NCI-H69 (cell line): Measurements from ENCODE around the gene DAZAP1.

Experiments
- DNase-seq: peaks from one replicate; lab custom pipeline; 2025; lab: John Stamatoyannopoulos, UW

Gene DAZAP1

GRCh38 chr19:1407528-1408299 is at the start of gene DAZAP1:
Gene DAZAP1 (plus strand): TSS chr19:1407586. CDS start chr19:1407774, 188 bp downstream.
- peak; percentile 79 for DNase-seq

GRCh38 chr19:1360126-1360817 is 47.1 kb upstream of the DAZAP1 start:
- DNase-seq: no peak

GRCh38 chr19:1360818-1361461 is 46.4 kb upstream of the DAZAP1 start:
- peak; percentile 57 for DNase-seq

DNA sequence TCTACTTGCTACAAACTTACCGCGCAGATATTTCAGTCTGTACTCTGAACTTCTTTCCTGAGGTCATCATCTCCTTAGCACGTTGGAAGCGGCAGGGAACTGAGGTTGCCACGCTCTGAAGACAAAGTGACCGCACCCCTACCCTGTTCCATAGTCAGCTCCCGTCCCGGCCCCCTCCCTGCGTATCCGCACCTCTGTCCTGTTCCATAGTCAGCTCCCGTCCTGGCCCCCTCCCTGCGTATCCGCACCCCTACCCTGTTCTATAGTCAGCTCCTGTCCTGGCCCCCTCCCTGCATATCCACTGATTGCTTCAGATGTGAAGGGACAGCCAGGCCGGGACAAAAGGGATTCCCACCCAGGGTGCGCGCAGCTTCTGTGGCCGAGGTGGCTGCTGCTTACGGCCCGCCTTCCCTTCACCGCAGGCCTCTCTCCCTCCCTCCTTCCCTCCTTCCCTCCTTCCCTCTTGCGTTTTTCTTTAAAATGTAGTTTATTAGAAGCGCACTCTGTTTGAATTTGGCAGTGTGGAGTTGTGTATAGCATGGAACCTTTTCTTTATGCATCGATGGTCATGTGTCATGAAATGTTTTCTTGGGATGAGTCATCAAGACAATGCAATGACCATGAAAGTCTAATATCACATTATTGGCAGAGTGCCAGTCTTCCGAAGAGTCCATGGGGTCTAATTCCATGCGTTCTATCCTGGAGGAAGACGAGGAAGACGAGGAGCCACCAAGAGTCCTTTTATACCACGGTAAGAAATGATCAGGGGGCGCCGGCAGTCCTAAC is 45.6 kb upstream of the DAZAP1 start:
- peak; percentile 18 for DNase-seq

- DNase-seq: no peak
Measured at GRCh38 chr19:1362387-1363257, 44.8 kb upstream of the DAZAP1 start.

DNA sequence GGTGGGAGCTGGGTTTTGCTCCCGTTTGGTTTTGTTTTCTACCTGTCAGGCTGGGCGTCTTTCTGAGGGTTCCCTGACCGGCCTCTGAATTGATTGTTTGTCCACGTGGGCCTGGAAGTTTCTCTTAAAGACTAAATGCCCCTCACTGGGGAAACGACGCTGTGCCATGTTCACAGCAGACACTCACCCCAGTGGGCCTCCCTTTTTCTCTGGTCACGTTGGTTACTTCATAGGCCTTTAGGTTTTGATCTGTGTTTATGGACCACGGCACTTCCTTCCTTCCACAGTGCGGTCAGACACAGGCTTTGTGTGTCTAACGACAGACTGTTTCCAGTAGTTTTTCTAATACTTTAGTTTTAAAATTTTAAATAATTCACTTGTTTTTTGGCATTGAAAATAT is 43.8 kb upstream of the DAZAP1 start:
- no peak for DNase-seq

DNA sequence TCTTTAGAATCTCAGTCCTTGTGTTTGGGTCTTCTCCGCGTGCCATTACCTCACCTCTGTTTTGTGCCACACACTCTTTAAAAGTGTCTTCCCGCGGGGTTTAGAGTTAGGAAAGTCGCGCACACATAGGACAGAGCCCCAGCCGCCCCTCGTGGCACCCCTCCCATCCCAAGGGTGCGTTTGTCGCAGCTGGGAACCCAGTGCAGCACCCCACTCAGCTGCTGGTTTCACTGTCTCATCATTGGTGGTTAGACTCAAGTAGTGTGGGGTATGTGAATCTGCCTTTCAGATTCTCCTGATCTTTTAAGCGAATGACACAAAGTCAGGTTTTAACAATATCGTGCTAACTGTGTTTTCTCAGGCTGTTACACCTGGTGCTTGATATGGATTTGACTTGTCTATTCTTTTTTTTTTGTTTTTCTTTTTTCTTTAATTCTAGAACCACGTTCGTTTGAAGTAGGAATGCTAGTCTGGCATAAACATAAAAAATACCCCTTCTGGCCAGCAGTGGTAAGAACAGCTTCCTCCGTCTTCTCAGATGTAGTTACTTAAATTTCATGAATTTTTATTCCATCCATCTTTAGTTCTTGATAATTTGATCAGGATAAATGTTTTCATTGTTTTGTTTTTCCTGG is 43.2 kb upstream of the DAZAP1 start:
- DNase-seq: no peak

GRCh38 chr19:1365319-1366269 is 41.8 kb upstream of the DAZAP1 start:
- DNase-seq: no peak

GRCh38 chr19:1366296-1366695 is 41.1 kb upstream of the DAZAP1 start:
- no peak for DNase-seq

DNA sequence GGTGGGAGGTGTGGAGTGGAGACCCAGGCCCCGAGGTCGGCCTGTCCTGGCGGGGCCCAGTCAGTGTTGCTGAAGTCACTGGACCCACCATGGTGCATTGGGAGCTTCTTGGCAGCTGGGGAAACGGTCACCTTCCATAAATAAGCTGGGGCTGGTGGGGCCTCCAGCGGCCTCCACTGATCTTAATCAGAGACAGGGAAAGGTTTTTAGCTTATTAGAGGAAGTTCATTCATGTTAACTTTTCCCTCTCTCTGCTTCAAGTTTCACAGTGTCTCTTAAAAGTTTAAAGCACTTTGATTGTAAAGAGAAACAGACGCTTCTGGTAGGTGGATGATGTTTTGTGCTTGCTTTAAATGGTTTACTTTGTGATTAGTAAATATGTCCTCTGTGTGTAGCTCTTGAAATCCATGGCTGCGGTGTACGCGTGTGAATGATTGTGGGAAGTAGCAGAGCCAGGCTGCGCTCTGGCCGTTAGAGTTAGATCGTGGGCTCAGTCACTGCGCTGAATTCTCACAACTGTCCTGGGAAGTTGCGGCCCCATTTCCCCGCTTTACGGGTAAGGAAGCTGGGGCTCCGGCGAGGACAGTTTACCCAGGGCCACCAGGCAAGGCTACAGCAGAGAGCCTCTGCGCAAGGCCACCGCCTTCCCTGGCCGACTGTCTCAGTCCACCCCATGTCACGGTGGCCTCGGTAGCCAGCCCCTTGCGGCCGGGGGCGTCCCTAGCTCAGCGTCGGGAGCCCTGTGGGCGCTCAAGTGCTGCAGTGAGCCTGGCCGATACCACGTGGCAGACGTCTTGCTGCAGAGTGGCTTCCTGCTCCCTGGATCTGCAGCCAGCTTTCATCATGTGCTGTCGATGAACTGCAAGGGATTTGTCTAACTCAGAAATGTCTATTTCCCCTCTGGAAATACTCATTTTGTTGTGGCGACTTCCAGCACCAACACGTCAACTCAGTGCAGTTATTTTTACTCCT is 40.2 kb upstream of the DAZAP1 start:
- no peak for DNase-seq

GRCh38 chr19:1369214-1369805 is 38.1 kb upstream of the DAZAP1 start:
- DNase-seq: no peak

DNA sequence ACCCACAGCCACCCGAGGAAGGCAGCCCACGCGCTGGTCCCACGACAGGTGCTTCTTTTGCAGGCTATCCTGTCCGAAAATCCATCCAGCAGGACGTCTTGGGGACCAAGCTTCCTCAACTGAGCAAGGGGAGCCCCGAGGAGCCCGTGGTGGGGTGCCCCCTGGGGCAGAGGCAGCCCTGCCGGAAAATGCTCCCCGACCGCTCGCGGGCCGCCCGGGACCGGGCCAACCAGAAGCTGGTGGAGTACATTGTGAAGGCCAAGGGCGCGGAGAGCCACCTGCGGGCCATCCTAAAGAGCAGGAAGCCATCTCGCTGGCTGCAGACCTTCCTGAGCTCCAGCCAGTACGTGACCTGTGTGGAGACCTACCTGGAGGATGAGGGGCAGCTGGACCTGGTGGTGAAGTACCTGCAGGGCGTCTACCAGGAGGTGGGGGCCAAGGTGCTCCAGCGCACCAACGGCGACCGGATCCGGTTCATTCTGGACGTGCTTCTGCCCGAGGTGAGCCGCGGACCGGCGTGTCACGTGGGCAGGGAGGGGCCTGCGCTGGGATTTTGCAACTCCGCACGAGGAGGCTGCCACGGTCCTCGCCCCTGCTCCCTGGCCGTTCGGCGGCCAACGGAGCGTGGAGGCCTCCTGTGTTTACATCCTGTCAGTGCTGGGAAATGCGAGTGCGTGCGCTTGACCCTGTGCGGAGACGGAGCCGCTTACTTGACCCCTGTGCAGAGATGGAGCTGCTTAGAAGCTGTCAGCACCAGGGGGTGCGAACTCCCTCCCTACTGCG is 36.6 kb upstream of the DAZAP1 start:
- DNase-seq: no peak

DNA sequence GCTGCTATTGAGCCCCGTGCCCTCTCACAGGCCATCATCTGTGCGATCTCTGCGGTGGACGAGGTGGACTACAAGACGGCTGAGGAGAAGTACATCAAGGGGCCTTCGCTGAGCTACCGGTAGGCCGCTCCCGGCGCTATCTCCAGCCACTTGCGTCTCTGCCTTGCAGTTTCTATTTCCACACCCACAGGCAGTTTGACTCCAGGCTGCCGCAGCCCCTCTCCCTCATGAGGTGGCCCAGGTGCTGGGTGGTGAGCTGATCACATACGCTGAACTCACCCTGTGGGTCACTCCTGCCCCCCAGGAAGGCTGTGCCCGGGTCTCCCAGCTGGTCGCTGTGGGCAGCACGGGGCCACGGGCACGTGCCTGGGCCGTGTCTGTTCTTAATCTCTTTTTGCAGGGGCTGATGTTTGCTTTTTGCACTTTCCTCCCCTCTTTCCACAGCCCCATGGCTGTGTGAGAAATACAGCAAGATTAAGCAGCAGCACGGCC is 34.3 kb upstream of the DAZAP1 start:
- DNase-seq: no peak

- DNase-seq: no peak
Measured at GRCh38 chr19:1373534-1374249, 33.7 kb upstream of the DAZAP1 start.

- DNase-seq: no peak
Measured at GRCh38 chr19:1374250-1374577, 33.2 kb upstream of the DAZAP1 start.

DNA sequence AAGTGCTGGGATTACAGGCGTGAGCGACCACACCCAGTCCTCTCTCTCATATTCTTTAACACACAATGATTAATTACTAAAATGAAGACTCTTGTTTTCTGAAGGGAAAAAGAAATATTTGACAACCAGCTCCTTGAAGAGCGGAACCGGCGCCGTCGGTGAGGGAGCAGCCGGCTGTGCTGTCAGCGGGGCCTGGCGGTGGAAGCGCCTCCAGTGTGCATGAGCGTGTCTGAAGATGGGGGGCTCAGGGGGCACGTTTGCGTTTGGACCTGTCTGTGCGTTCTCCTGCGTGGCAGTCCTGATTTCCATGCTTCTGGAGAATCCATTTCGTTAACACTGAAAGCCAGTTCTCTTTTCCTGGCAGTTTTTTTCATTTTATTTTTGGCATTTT is 31.0 kb upstream of the DAZAP1 start:
- no peak for DNase-seq
